ENCODE measurements around the gene CEACAM19. TPM values are rescaled to one million over a fixed set of nuclear protein-coding genes. Genes with fewer than 3 reads are reported as not detected.

Gene CEACAM19
- total and polyA plus RNA-seq, 9 of the 15 experiments (the other 6 are each of a cell fraction or from before 2014, with no cell fraction given): 0.15 to 0.30 (median 0.23) TPM; not detected in 5

GRCh38 chr19:44719262-44719701 lies 48.0 kb downstream of the CEACAM19 start:
- CTCF ChIA-PET (ENCODE audit: low intra/inter-chr PET ratio): no interaction called here
- in situ Hi-C loops (cut with MboI): no loop called here

More at GRCh38 chr19:44719262-44719701, 48.0 kb downstream of the CEACAM19 start:
- H3K9me1 ChIP-seq (ENCODE audit: control insufficient read depth, insufficient read depth, low read length): no peaks in the 10 kb centered on the region
- H3K27me3 ChIP-seq (ENCODE audit: control insufficient read depth in 2 of 2, insufficient read depth in 2 of 2, low read length in 2 of 2): no peaks in the 10 kb centered on the region
- no peak overlapping the region for H3K27ac ChIP-seq (ENCODE audit: extremely low read depth, low read depth, low read length)
- no TSS peak for BruUV-seq (replicated peaks)
- no peak overlapping the region for H2AFZ ChIP-seq (ENCODE audit: low read depth, low read length)
- FAIRE-seq (no peak), ATAC-seq (no peak), DNase-seq (ENCODE audit: extremely low read depth in 1 of 4, low spot score in 3 of 4) (no peak)
- H3K9ac ChIP-seq (ENCODE audit: insufficient read depth in 1 of 2, low read depth in 2 of 2, low read length in 2 of 2): peak overlapping the region in 1 of 2 experiments; percentile 54; a peak in 1 of 4 replicates
- POLR2A ChIA-PET: interaction anchor here (0.8 kb wide), 1 partner anchor 41 kb away, joined by 3 read pairs; no protein-coding TSS in a partner anchor
- no peaks in the 10 kb centered on the region for H3K36me3 ChIP-seq (ENCODE audit: control insufficient read depth, insufficient read depth, low read length)
- peaks cover 10% of the 10 kb centered on the region for H3K9me3 ChIP-seq (replicated peaks; ENCODE audit: control insufficient read depth, insufficient read depth, low read depth, low read length)
- H3K4me1 ChIP-seq (replicated peaks in 1 of 2; ENCODE audit: control insufficient read depth in 2 of 2, insufficient read depth in 2 of 2, low read length in 2 of 2): peaks cover 9 to 24% of the 10 kb centered on the region in 2 experiments
- no peaks in the 10 kb centered on the region for H4K20me1 ChIP-seq (replicated peaks; ENCODE audit: control insufficient read depth, insufficient read depth, low read length)
- H3K4me2 ChIP-seq (ENCODE audit: insufficient read depth, low read length): no peak overlapping the region
- H3K79me2 ChIP-seq (ENCODE audit: control insufficient read depth, insufficient read depth, low read length): no peaks in the 10 kb centered on the region
- 36% methylated on average over 7 of the region's 8 CpGs for WGBS (ENCODE audit: insufficient coverage, low coverage, missing lambda C conversion rate)
- H3K4me3 ChIP-seq: no peak overlapping the region
- intact Hi-C loops (cut with micrococcal nuclease): no loop called here
- TF ChIP-seq, protein P1, sequence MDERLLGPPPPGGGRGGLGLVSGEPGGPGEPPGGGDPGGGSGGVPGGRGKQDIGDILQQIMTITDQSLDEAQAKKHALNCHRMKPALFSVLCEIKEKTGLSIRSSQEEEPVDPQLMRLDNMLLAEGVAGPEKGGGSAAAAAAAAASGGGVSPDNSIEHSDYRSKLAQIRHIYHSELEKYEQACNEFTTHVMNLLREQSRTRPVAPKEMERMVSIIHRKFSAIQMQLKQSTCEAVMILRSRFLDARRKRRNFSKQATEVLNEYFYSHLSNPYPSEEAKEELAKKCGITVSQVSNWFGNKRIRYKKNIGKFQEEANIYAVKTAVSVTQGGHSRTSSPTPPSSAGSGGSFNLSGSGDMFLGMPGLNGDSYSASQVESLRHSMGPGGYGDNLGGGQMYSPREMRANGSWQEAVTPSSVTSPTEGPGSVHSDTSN (CRISPR knock-in tag; IDR thresholded peaks at IDR 0.05; ENCODE audit: low read depth): no peak
- TF ChIP-seq, protein P1 (tag; conservative IDR thresholded peaks at IDR 0.05; ENCODE audit: low read depth): no peak
- TF ChIP-seq ZNF75A (CRISPR knock-in tag; IDR thresholded peaks at IDR 0.05) (no peak), ZNF695 (CRISPR knock-in tag; IDR thresholded peaks at IDR 0.05) (no peak), HDAC2 (IDR thresholded peaks at IDR 0.05) (no peak), BCOR (IDR thresholded peaks at IDR 0.05) (peak; percentile 1; the same call in 1 of the 2 replicates), KLF13 (tag; IDR thresholded peaks at IDR 0.05; ENCODE audit: borderline replicate concordance, low read depth) (no peak), EP400 (IDR thresholded peaks at IDR 0.05) (no peak)
- TF ChIP-seq, protein P2, sequence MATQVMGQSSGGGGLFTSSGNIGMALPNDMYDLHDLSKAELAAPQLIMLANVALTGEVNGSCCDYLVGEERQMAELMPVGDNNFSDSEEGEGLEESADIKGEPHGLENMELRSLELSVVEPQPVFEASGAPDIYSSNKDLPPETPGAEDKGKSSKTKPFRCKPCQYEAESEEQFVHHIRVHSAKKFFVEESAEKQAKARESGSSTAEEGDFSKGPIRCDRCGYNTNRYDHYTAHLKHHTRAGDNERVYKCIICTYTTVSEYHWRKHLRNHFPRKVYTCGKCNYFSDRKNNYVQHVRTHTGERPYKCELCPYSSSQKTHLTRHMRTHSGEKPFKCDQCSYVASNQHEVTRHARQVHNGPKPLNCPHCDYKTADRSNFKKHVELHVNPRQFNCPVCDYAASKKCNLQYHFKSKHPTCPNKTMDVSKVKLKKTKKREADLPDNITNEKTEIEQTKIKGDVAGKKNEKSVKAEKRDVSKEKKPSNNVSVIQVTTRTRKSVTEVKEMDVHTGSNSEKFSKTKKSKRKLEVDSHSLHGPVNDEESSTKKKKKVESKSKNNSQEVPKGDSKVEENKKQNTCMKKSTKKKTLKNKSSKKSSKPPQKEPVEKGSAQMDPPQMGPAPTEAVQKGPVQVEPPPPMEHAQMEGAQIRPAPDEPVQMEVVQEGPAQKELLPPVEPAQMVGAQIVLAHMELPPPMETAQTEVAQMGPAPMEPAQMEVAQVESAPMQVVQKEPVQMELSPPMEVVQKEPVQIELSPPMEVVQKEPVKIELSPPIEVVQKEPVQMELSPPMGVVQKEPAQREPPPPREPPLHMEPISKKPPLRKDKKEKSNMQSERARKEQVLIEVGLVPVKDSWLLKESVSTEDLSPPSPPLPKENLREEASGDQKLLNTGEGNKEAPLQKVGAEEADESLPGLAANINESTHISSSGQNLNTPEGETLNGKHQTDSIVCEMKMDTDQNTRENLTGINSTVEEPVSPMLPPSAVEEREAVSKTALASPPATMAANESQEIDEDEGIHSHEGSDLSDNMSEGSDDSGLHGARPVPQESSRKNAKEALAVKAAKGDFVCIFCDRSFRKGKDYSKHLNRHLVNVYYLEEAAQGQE (IDR thresholded peaks at IDR 0.05; ENCODE audit: borderline replicate concordance): no peak
- TF ChIP-seq, protein P2 (CRISPR knock-in tag; IDR thresholded peaks at IDR 0.05; ENCODE audit: low read depth): no peak
